PC-9 (cell line): ENCODE data around the gene TBATA.

Source experiments
- CTCF ChIP-seq: fragments of 200-600 bp; sonication (generic); conservative IDR thresholded peaks from 2 replicates; pipeline ENCODE4 v1.6.1; 2017; ENCODE audit warnings: mixed run types, antibody characterized with exemption, mild to moderate bottlenecking, moderate library complexity
- EZH2 ChIP-seq: fragments of 200-600 bp; sonication (generic); IDR thresholded peaks from 2 replicates; pipeline ENCODE4 v1.8.0; 2017; ENCODE audit warnings: antibody characterized with exemption, low read depth

GRCh38 chr10:70780772-70781171, 4.4 kb downstream of the TBATA start:
- TF ChIP-seq CTCF (no peak), EZH2 (no peak)
